Measurements from ENCODE around the gene DTWD2. TPM values are rescaled to one million over a fixed set of nuclear protein-coding genes. Genes with fewer than 3 reads are reported as not detected.
A peak's percentile ranks its signal among the peaks of the same experiment; 100 is the strongest.

The DTWD2 gene
- total RNA-seq = 11.8 TPM
- long read RNA-seq, partial matches to known transcripts = 0 of 9 reads
- long read RNA-seq, other reads (novel, unspliced or antisense) = 8 of 9 reads

- intact Hi-C loops (cut with DNase I) = loop anchor here (2.0 to 5.0 kb wide), 2 partner anchors 83 to 429 kb away; partner anchors contain the start of gene DMXL1
- peak; percentile 96 for DNase-seq
- peak; percentile 99 for ATAC-seq (ENCODE audit: poor library complexity)
These were observed at the start of gene DTWD2 for GRCh38 chr5:118987988-118988865. DTWD2 (minus strand) TSS chr5:118988547; CDS start chr5:118988511, 36 bp downstream.

- intact Hi-C loops (cut with DNase I) = no loop called here
- no peak for ATAC-seq (ENCODE audit: poor library complexity)
- DNase-seq = no peak
These were observed 49.3 kb upstream of the DTWD2 start for GRCh38 chr5:119037496-119038215.

GRCh38 chr5:119036101-119036762 lies 47.9 kb upstream of the DTWD2 start:
- intact Hi-C loops (cut with DNase I) = no loop called here
- no peak for ATAC-seq (ENCODE audit: poor library complexity)
- DNase-seq = no peak

- DNase-seq (no peak), ATAC-seq (ENCODE audit: poor library complexity) (no peak)
- intact Hi-C loops (cut with DNase I) = no loop called here
These were observed 44.8 kb upstream of the DTWD2 start for GRCh38 chr5:119033135-119033534.

GRCh38 chr5:119032656-119033055 lies 44.3 kb upstream of the DTWD2 start:
- DNase-seq (no peak), ATAC-seq (ENCODE audit: poor library complexity) (peak; percentile 34)
- intact Hi-C loops (cut with DNase I) = no loop called here

GRCh38 chr5:119031905-119032304 lies 43.6 kb upstream of the DTWD2 start:
- ATAC-seq (ENCODE audit: poor library complexity) (no peak), DNase-seq (no peak)
- intact Hi-C loops (cut with DNase I) = no loop called here

GRCh38 chr5:119031011-119031886 lies 42.9 kb upstream of the DTWD2 start:
- intact Hi-C loops (cut with DNase I) = no loop called here
- ATAC-seq (ENCODE audit: poor library complexity) (no peak), DNase-seq (no peak)

GRCh38 chr5:119028575-119028974 lies 40.2 kb upstream of the DTWD2 start:
- ATAC-seq (ENCODE audit: poor library complexity) = no peak
- intact Hi-C loops (cut with DNase I) = no loop called here
- no peak for DNase-seq

- no peak for ATAC-seq (ENCODE audit: poor library complexity)
- no peak for DNase-seq
- intact Hi-C loops (cut with DNase I) = no loop called here
These were observed 34.4 kb upstream of the DTWD2 start for GRCh38 chr5:119022773-119023172.

- no peak for ATAC-seq (ENCODE audit: poor library complexity)
- intact Hi-C loops (cut with DNase I) = no loop called here
- DNase-seq = no peak
These were observed 33.8 kb upstream of the DTWD2 start for GRCh38 chr5:119022017-119022745.

GRCh38 chr5:119021149-119021732 lies 32.9 kb upstream of the DTWD2 start:
- intact Hi-C loops (cut with DNase I) = no loop called here
- DNase-seq = no peak
- ATAC-seq (ENCODE audit: poor library complexity) = no peak

GRCh38 chr5:119019949-119020348 lies 31.6 kb upstream of the DTWD2 start:
- ATAC-seq (ENCODE audit: poor library complexity) (peak; percentile 71), DNase-seq (no peak)
- intact Hi-C loops (cut with DNase I) = no loop called here

- intact Hi-C loops (cut with DNase I) = no loop called here
- DNase-seq = no peak
- ATAC-seq (ENCODE audit: poor library complexity) = no peak
These were observed 31.2 kb upstream of the DTWD2 start for GRCh38 chr5:119019501-119019900.

- ATAC-seq (ENCODE audit: poor library complexity) (no peak), DNase-seq (no peak)
- intact Hi-C loops (cut with DNase I) = no loop called here
These were observed 29.6 kb upstream of the DTWD2 start for GRCh38 chr5:119017994-119018393.

GRCh38 chr5:119016125-119016774 lies 27.9 kb upstream of the DTWD2 start:
- intact Hi-C loops (cut with DNase I) = no loop called here
- DNase-seq (no peak), ATAC-seq (ENCODE audit: poor library complexity) (no peak)

GRCh38 chr5:119011186-119011585 lies 22.8 kb upstream of the DTWD2 start:
- DNase-seq (no peak), ATAC-seq (ENCODE audit: poor library complexity) (no peak)
- intact Hi-C loops (cut with DNase I) = no loop called here

GRCh38 chr5:119010206-119010605 lies 21.9 kb upstream of the DTWD2 start:
- no peak for DNase-seq
- ATAC-seq (ENCODE audit: poor library complexity) = no peak
- intact Hi-C loops (cut with DNase I) = no loop called here
